ENCODE measurements around the gene PRDM5. TPM values are rescaled to one million over a fixed set of nuclear protein-coding genes. Genes with fewer than 3 reads are reported as not detected.

The PRDM5 gene
- total and polyA plus RNA-seq, 9 of the 15 experiments (the other 6 are each of a cell fraction or from before 2014, with no cell fraction given) = not detected

DNA sequence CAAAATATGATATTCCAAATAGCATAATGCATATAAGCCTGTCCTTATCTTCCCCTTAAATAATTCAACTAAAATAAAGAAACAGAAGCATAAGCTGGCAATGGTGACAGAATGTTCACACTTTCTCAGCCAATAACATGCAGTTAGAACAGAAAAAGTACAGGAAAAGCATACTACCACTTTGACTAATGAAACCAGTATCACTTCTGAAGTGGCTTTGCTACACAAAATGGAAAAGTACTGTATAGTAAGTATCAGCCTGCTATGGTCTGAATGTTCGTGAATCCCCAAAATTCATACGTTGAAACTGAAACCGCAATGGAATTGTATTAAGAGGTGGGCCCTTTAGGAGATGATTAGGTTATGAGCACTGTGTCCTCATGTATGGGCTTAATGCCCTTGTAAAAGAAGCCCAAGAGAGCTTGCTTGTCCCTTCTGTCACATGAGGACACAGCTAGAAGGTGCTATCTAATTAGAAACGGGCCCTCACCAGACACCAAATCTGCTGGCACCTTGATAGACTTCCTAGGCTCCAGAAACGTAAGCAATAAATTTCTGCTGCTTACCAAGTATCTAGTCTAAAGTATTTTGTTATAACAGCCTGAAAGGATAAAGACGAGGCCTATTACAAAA, 102.6 kb downstream of the PRDM5 start:
- intact Hi-C loops (cut with micrococcal nuclease) = no loop called here
- 0% methylated on average over 6 of the region's 6 CpGs for WGBS (ENCODE audit: insufficient coverage, low coverage, missing lambda C conversion rate)
- FAIRE-seq (no peak), DNase-seq (ENCODE audit: extremely low read depth in 1 of 4, low spot score in 3 of 4) (no peak), ATAC-seq (no peak)
- no peaks in the 10 kb centered on the region for H3K36me3 ChIP-seq (ENCODE audit: control insufficient read depth, insufficient read depth, low read length)
- H3K4me2 ChIP-seq (ENCODE audit: insufficient read depth, low read length) = no peak overlapping the region
- in situ Hi-C loops (cut with MboI) = no loop called here
- H3K4me3 ChIP-seq = no peak overlapping the region
- no peaks in the 10 kb centered on the region for H3K27me3 ChIP-seq (ENCODE audit: control insufficient read depth in 2 of 2, insufficient read depth in 2 of 2, low read length in 2 of 2)
- no peaks in the 10 kb centered on the region for H3K9me1 ChIP-seq (ENCODE audit: control insufficient read depth, insufficient read depth, low read length)
- no peaks in the 10 kb centered on the region for H3K9me3 ChIP-seq (replicated peaks; ENCODE audit: control insufficient read depth, insufficient read depth, low read depth, low read length)
- H3K9ac ChIP-seq (ENCODE audit: insufficient read depth in 1 of 2, low read depth in 2 of 2, low read length in 2 of 2) = no peak overlapping the region
- H3K79me2 ChIP-seq (ENCODE audit: control insufficient read depth, insufficient read depth, low read length) = no peaks in the 10 kb centered on the region
- H3K4me1 ChIP-seq (replicated peaks in 1 of 2; ENCODE audit: control insufficient read depth in 2 of 2, insufficient read depth in 2 of 2, low read length in 2 of 2) = no peaks in the 10 kb centered on the region
- TF ChIP-seq RFX1 (IDR thresholded peaks at IDR 0.05) = no peak
- CTCF ChIA-PET (ENCODE audit: low intra/inter-chr PET ratio) = no interaction called here
- BruUV-seq (replicated peaks) = no TSS peak
- H3K27ac ChIP-seq (ENCODE audit: extremely low read depth, low read depth, low read length) = no peak overlapping the region
- no peaks in the 10 kb centered on the region for H4K20me1 ChIP-seq (replicated peaks; ENCODE audit: control insufficient read depth, insufficient read depth, low read length)
- H2AFZ ChIP-seq (ENCODE audit: low read depth, low read length) = no peak overlapping the region
- POLR2A ChIA-PET = no interaction called here

DNA sequence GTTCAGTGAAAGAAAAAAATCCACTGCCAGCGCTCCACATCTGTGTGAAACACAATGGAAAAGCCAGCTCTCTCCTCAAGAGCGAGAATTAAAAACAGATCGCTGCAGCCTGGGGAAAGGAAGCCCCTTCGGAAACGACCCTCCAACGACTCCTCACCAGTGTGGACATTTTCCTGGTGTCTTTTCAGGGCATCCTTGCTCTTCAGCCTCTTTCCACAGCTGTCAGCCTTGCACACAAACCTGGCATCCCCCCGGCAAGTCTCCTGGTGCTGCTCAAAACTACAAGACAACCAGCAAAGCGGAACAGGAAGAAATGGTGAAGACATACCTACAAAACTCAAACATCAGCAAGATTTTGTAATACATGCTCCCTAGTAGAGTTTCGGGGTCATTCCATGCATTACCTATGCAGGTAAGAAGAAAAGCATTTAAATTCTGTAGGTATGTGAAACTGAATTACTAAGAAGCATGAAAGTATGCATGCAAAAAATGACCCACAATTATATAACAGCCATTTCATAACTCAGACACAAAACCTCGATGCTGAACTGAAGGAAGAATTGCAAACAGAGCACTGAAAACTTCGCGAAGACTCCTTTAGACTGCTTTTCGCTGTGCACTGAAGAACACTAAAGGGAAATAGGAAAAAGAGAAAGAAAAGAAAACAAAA, 106.1 kb downstream of the PRDM5 start:
- H3K9me3 ChIP-seq (replicated peaks; ENCODE audit: control insufficient read depth, insufficient read depth, low read depth, low read length) = no peaks in the 10 kb centered on the region
- intact Hi-C loops (cut with micrococcal nuclease) (no loop called here), in situ Hi-C loops (cut with MboI) (no loop called here)
- ATAC-seq = no peak
- ChIA-PET POLR2A (no interaction called here), CTCF (ENCODE audit: low intra/inter-chr PET ratio) (no interaction called here)
- H3K27ac ChIP-seq (ENCODE audit: extremely low read depth, low read depth, low read length) = no peak overlapping the region
- under 1% methylated on average over 13 of the region's 13 CpGs for WGBS (ENCODE audit: insufficient coverage, low coverage, missing lambda C conversion rate)
- H3K79me2 ChIP-seq (ENCODE audit: control insufficient read depth, insufficient read depth, low read length) = no peaks in the 10 kb centered on the region
- no peak overlapping the region for H3K9ac ChIP-seq (ENCODE audit: insufficient read depth in 1 of 2, low read depth in 2 of 2, low read length in 2 of 2)
- no peaks in the 10 kb centered on the region for H3K27me3 ChIP-seq (ENCODE audit: control insufficient read depth in 2 of 2, insufficient read depth in 2 of 2, low read length in 2 of 2)
- no peak overlapping the region for H3K4me3 ChIP-seq
- no TSS peak for BruUV-seq (replicated peaks)
- no peaks in the 10 kb centered on the region for H4K20me1 ChIP-seq (replicated peaks; ENCODE audit: control insufficient read depth, insufficient read depth, low read length)
- no peaks in the 10 kb centered on the region for H3K36me3 ChIP-seq (ENCODE audit: control insufficient read depth, insufficient read depth, low read length)
- no peaks in the 10 kb centered on the region for H3K9me1 ChIP-seq (ENCODE audit: control insufficient read depth, insufficient read depth, low read length)
- FAIRE-seq = no peak
- H2AFZ ChIP-seq (ENCODE audit: low read depth, low read length) = no peak overlapping the region
- TF ChIP-seq PTBP1 (IDR thresholded peaks at IDR 0.05; ENCODE audit: low read depth, low read length) (no peak), GABPA (tag; conservative IDR thresholded peaks at IDR 0.05; ENCODE audit: low read depth) (no peak), DIDO1 (tag; IDR thresholded peaks at IDR 0.05; ENCODE audit: low read depth) (no peak), ADNP (tag; IDR thresholded peaks at IDR 0.05) (no peak), CREB1 (IDR thresholded peaks at IDR 0.05) (no peak), CREB1 (CRISPR knock-in tag; IDR thresholded peaks at IDR 0.05) (no peak), ZNF780A (CRISPR knock-in tag; IDR thresholded peaks at IDR 0.05) (no peak)
- no peaks in the 10 kb centered on the region for H3K4me1 ChIP-seq (replicated peaks in 1 of 2; ENCODE audit: control insufficient read depth in 2 of 2, insufficient read depth in 2 of 2, low read length in 2 of 2)
- no peak for DNase-seq (ENCODE audit: extremely low read depth in 1 of 4, low spot score in 3 of 4)
- H3K4me2 ChIP-seq (ENCODE audit: insufficient read depth, low read length) = no peak overlapping the region
